DMS53 treated with DMSO at 0.1 percent for 48 hours (cell line): ENCODE measurements around the gene OBP2B.

Source experiments
- DNase-seq: peaks from one replicate; lab custom pipeline; 2025; ENCODE audit not compliant: unreplicated experiment; lab: John Stamatoyannopoulos, UW

The OBP2B gene

GRCh38 chr9:133202688-133203453, 6.2 kb downstream of the OBP2B start:
- DNase-seq: no peak

DNA sequence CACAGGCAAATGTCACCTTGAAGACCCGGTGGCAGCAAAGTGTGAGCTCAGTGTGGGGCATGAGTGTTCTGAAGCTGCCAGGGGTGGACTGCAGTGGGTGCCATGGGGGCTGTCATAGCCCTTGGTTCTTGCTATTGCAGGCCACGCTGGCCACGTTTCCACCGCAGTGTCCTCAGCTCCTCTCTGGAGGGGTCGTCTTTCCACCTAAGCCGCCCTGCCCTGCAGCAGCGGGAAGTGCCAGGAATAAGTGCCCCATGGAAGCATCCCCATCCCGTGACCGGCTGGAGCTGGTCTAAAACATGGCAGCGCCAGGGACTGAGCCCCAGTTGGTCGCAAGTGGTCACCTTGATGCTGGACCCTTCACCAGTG, 6.9 kb downstream of the OBP2B start:
- no peak for DNase-seq

- DNase-seq: no peak
These were observed 7.5 kb downstream of the OBP2B start for GRCh38 chr9:133201424-133202144.

GRCh38 chr9:133200631-133201030, 8.4 kb downstream of the OBP2B start:
- DNase-seq: no peak

- DNase-seq: peak; percentile 72
These were observed 9.3 kb downstream of the OBP2B start for GRCh38 chr9:133199648-133200321.

DNA sequence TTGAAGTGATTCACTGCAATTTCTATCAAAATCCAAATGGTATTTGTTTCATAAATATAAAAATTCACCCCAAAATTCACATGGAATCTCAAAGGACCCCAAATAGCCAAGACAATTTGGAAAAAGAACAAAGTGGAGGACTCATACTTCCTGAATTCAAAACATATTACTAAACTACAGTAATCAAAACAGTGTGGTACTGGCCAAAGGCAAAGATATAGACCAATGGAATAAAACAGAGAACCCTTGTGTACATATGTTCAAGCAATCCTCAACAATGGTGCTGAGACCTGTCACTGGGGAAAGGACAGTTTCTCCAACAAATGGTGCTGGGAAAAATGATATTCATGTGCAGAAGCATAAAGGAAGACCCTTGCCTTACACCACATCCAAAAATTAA, 14.0 kb downstream of the OBP2B start:
- DNase-seq: no peak

GRCh38 chr9:133194597-133194996, 14.5 kb downstream of the OBP2B start:
- no peak for DNase-seq

GRCh38 chr9:133191989-133192388, 17.1 kb downstream of the OBP2B start:
- DNase-seq: no peak

GRCh38 chr9:133189826-133190225, 19.2 kb downstream of the OBP2B start:
- DNase-seq: no peak

DNA sequence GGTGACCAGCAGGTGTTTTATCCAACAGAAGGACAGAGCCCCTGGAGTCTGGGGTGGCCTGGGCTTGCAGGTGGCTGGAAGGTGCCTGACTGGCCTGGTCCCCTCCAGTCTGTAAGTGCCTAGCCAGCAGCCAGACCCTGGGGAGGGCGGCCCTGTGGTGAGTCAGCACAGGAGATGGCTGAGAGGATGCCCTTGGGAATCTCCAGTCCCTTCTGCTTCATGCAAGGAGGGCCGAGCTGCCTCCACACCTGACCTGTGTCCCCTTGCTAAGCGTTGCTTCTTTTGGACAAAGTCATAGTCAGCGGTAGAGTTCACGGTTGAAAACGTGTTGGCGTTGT, 20.2 kb downstream of the OBP2B start:
- no peak for DNase-seq

GRCh38 chr9:133188006-133188842, 20.8 kb downstream of the OBP2B start:
- peak; percentile 23 for DNase-seq

DNA sequence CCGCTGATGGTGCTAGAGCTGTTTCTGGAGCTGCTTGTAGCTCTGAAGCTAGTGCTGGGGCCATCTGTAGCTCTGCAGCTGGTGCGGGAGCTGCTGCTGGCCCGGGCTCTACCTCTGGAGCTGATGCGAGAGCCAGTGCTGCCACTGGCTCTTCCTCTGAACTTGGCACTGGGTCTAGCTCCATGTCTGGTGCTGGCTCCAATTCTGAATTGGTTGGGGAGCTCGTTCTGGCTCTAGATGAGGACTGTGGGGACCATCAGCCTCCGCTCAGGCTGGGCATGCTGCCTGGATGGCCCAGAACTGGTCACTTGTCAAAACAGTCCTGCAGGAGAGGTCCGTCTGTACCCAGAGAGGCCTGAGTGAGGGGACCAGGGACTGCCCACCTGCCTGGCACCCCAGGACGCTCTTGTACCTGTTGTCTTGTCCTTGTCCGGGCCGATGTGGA, 21.5 kb downstream of the OBP2B start:
- no peak for DNase-seq

GRCh38 chr9:133186736-133187135, 22.3 kb downstream of the OBP2B start:
- no peak for DNase-seq

DNA sequence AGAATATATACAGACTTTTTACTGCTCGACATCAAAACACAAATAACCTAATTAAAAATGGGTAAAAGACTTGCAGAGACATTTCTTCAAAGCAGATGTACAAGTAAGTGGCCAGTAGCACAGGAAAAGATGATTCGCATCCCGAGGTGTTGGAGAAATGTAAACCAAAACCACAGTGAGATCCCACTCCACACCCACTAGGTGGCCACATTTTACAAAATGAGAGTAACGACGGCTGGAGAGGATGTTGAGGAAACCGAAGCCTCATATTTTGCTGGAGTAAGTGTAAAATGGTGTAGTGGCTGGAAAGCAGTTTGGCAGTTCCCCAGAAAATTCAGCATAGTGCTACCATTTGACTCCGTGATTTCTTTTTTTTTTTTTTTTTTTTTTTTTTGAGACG, 24.1 kb downstream of the OBP2B start:
- peak; percentile 80 for DNase-seq

- no peak for DNase-seq
These were observed 26.9 kb downstream of the OBP2B start for GRCh38 chr9:133182151-133182550.

GRCh38 chr9:133181561-133181960, 27.5 kb downstream of the OBP2B start:
- DNase-seq: no peak

DNA sequence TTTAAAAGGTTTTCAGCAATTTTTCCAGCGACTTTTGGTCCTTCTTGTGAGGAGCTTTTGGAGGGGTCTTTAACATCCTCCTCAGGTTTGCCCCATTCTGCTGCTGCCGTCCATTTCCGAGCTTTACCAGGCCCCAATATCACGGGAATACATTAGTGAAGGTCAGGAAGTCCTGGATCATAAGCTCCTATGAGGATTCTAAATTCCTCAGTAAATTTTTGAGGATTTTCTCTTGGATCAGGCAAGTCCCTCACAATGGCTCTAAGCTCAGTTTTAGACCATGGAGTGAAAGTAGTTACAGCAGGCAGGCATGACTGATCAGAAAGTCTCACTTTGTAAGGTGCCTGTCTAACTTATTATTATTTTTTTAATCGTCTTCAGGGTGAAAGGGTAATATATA, 28.1 kb downstream of the OBP2B start:
- DNase-seq: no peak

DNA sequence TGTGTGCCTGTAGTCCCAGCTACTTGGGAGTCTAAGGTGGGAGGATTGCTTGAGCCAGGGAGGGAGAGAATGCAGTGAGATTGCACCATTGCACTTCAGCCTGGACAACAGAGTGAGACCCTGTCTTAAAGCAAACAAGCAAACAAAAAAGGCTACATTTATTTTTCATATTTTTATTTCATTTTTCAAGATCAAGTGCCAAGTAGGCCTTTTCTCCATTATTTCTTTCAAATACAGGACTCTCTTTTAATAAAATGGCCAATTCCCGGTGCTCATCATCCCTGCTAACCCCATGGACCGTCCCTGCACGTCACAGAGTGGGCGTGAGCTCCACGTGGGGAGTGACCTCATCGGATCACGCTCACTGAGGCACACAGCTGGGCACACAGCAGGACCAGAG, 36.0 kb downstream of the OBP2B start:
- no peak for DNase-seq

- DNase-seq: no peak
These were observed 37.7 kb downstream of the OBP2B start for GRCh38 chr9:133171161-133171961.

- DNase-seq: no peak
These were observed 38.3 kb downstream of the OBP2B start for GRCh38 chr9:133170716-133171115.
